K562 (cell line): ENCODE results near the gene ERAL1. TPM values are rescaled to one million over a fixed set of nuclear protein-coding genes. Genes with fewer than 3 reads are reported as not detected.

Source experiments
- BRF2 ChIP-seq: IDR thresholded peaks from 3 replicates; pipeline ENCODE4 v1.6.1; 2011; ENCODE audit warnings: borderline replicate concordance, mild to moderate bottlenecking; ENCODE audit not compliant: insufficient read length, insufficient read depth
- CTBP1 ChIP-seq: fragments of 450-650 bp; IDR thresholded peaks from 2 replicates; pipeline ENCODE4 v1.6.1; 2016; ENCODE audit warnings: borderline replicate concordance
- E2F8 ChIP-seq: fragments of 450-650 bp; IDR thresholded peaks from 2 replicates; pipeline ENCODE4 v1.7.1; 2018; ENCODE audit warnings: mild to moderate bottlenecking, low read depth; ENCODE audit not compliant: partially characterized antibody
- GTF2B ChIP-seq: IDR thresholded peaks from 2 replicates; pipeline ENCODE4 v1.6.1; 2011; ENCODE audit not compliant: insufficient read length; ENCODE audit errors: extremely low read depth
- IRF2 ChIP-seq: sonication (generic); formaldehyde crosslinking; IDR thresholded peaks from 2 replicates; pipeline ENCODE4 v1.8.1; 2022; ENCODE audit warnings: mild to moderate bottlenecking, missing genetic modification reagents
- MAZ ChIP-seq, 2 experiments: fragments of 450-650 bp in 1 of 2; sonication (generic) in 1 of 2; formaldehyde crosslinking; IDR thresholded peaks in 1 of 2; conservative IDR thresholded peaks in 1 of 2; 2 replicates each; pipeline versions ENCODE4 v1.4.0 to v1.5.0; 2020; ENCODE audit warnings: mild to moderate bottlenecking in 1 of 2, missing genetic modification reagents in 1 of 2
- MCM2 ChIP-seq: fragments of 450-650 bp; IDR thresholded peaks from 2 replicates; pipeline ENCODE4 v1.6.1; 2017; ENCODE audit warnings: low read depth, mild to moderate bottlenecking
- NCOA4 ChIP-seq: fragments of 450-650 bp; IDR thresholded peaks from 2 replicates; pipeline ENCODE4 v1.6.1; 2018; ENCODE audit warnings: mild to moderate bottlenecking; ENCODE audit not compliant: partially characterized antibody
- NEUROD1 ChIP-seq: fragments of 150-350 bp; IDR thresholded peaks from 2 replicates; pipeline ENCODE4 v1.6.1; 2014; ENCODE audit warnings: borderline replicate concordance, low read length, low read depth; ENCODE audit not compliant: partially characterized antibody
- NR2F6 ChIP-seq: fragments of 450-650 bp; formaldehyde crosslinking; IDR thresholded peaks from 2 replicates; pipeline ENCODE4 v1.4.0; 2020; ENCODE audit warnings: mild to moderate bottlenecking
- PHF21A ChIP-seq: fragments of 450-650 bp; IDR thresholded peaks from 2 replicates; pipeline ENCODE4 v1.6.1; 2017; ENCODE audit warnings: low read depth, borderline replicate concordance
- PRPF4 ChIP-seq: fragments of 200-400 bp; formaldehyde crosslinking; IDR thresholded peaks from one replicate; pipeline ENCODE4 v1.6.1; 2017; ENCODE audit warnings: low read length, low read depth, mild to moderate bottlenecking; ENCODE audit not compliant: insufficient read depth, poor library complexity, severe bottlenecking
- SMAD2 ChIP-seq: fragments of 150-350 bp; IDR thresholded peaks from 2 replicates; pipeline ENCODE4 v1.6.1; 2014; ENCODE audit warnings: low read depth, mild to moderate bottlenecking, low read length
- ZBTB9 ChIP-seq: fragments of 450-650 bp; formaldehyde crosslinking; IDR thresholded peaks from 2 replicates; pipeline ENCODE4 v1.4.0; 2020; ENCODE audit warnings: mild to moderate bottlenecking, moderate library complexity
- ZSCAN29 ChIP-seq: fragments of 450-650 bp; IDR thresholded peaks from 2 replicates; pipeline ENCODE4 v1.6.1; 2017
- polyA plus RNA-seq, 8 experiments: library from polyadenylated mRNA; depleted of rRNA in 4 of 8; stranded (reverse) in 5 of 8; unstranded in 3 of 8; fragments of >200 nt; fragmentation: Nextera tagmentation in 2 of 8; fragmentation: Illumina TruSeq in 1 of 8; extraction: Ambion mirVana in 2 of 8; extraction: Trizol in 1 of 8; gene quantifications; 2 replicates each; pipeline versions ENCODE4 v1.2.1 to v1.2.3, GENCODE V29; 2011 to 2014; ENCODE audit warnings: inconsistent platforms in 1 of 8, missing spikeins in 1 of 8
- total RNA-seq, 7 experiments: library from RNA; depleted of rRNA in 6 of 7; stranded (reverse); fragments of >200 nt in 6 of 7; fragmentation: Illumina TruSeq in 2 of 7; extraction: Trizol in 2 of 7; gene quantifications; 2 replicates each; pipeline versions ENCODE4 v1.2.1 to v1.2.3, GENCODE V29; 2011 to 2021; ENCODE audit warnings: low replicate concordance in 1 of 7

Gene ERAL1
- total and polyA plus RNA-seq, 9 of the 15 experiments (the other 6 are each of a cell fraction or from before 2014, with no cell fraction given) = 37.5 to 351 (median 106) TPM

- TF ChIP-seq E2F8 = no peak
- peak; percentile 23 for TF ChIP-seq NEUROD1
- TF ChIP-seq ZSCAN29 = 0 out of 2 replicates have a peak, but pooled peaks have one; percentile 57
- TF ChIP-seq BRF2 = no peak
- TF ChIP-seq SMAD2 = no peak
- TF ChIP-seq MCM2 = no peak
- no peak for TF ChIP-seq PRPF4
- TF ChIP-seq NR2F6 = no peak
- no peak for TF ChIP-seq PHF21A
- TF ChIP-seq MAZ (CRISPR knock-in tag; conservative IDR thresholded peaks at IDR 0.05 in 1 of 2, IDR thresholded peaks at IDR 0.05 in 1 of 2) = peak; percentile 72 to 82
- TF ChIP-seq CTBP1 = peak; percentile 65; the same call in 1 of the 2 replicates
- no peak for TF ChIP-seq GTF2B
- no peak for TF ChIP-seq NCOA4
- no peak for TF ChIP-seq IRF2 (CRISPR knock-in tag)
- peak; percentile 61; the same call in 1 of the 2 replicates for TF ChIP-seq ZBTB9 (CRISPR knock-in tag)
These were observed 12.4 kb upstream of the ERAL1 start, which contains the start of gene FAM222B (continued) for GRCh38 chr17:28842282-28843012.
